GM08714 (cell line): Measurements from ENCODE around the gene RNLS.

Experiments
- H3K4me3 ChIP-seq: fragments of 200-500 bp; sonication (Bioruptor generic); 2 replicates; pipeline ENCODE4 v1.5.1; 2014; ENCODE audit warnings: mild to moderate bottlenecking, low read length, inconsistent platforms
- ZNF274 ChIP-seq: IDR thresholded peaks from 2 replicates; pipeline ENCODE4 v1.6.1; 2012; ENCODE audit warnings: mild to moderate bottlenecking, low read depth, low read length

The RNLS gene

GRCh38 chr10:88582411-88582805 lies 710 bp downstream of the RNLS start:
- H3K4me3 ChIP-seq: peak overlapping the region; percentile 57; the same call in 1 of the 2 replicates
- TF ChIP-seq ZNF274: no peak

GRCh38 chr10:88565072-88565471 lies 18.0 kb downstream of the RNLS start:
- H3K4me3 ChIP-seq: no peak overlapping the region
- no peak for TF ChIP-seq ZNF274

- no peak overlapping the region for H3K4me3 ChIP-seq
- TF ChIP-seq ZNF274: no peak
Observed at GRCh38 chr10:88562152-88562551, 21.0 kb downstream of the RNLS start.

- no peak for TF ChIP-seq ZNF274
- no peak overlapping the region for H3K4me3 ChIP-seq
Observed at GRCh38 chr10:88557658-88558057, 25.5 kb downstream of the RNLS start.

- no peak for TF ChIP-seq ZNF274
- H3K4me3 ChIP-seq: no peak overlapping the region
Observed at GRCh38 chr10:88557256-88557655, 25.9 kb downstream of the RNLS start.

- H3K4me3 ChIP-seq: no peak overlapping the region
- no peak for TF ChIP-seq ZNF274
Observed at GRCh38 chr10:88555190-88555908, 27.8 kb downstream of the RNLS start.

GRCh38 chr10:88553116-88553752 lies 29.9 kb downstream of the RNLS start:
- no peak for TF ChIP-seq ZNF274
- no peak overlapping the region for H3K4me3 ChIP-seq

GRCh38 chr10:88551246-88551645 lies 31.9 kb downstream of the RNLS start:
- no peak for TF ChIP-seq ZNF274
- H3K4me3 ChIP-seq: no peak overlapping the region

GRCh38 chr10:88546497-88546896 lies 36.6 kb downstream of the RNLS start:
- H3K4me3 ChIP-seq: no peak overlapping the region
- no peak for TF ChIP-seq ZNF274

- no peak for TF ChIP-seq ZNF274
- no peak overlapping the region for H3K4me3 ChIP-seq
Observed at GRCh38 chr10:88545359-88545758, 37.8 kb downstream of the RNLS start.

- no peak for TF ChIP-seq ZNF274
Observed at GRCh38 chr10:88544140-88544870, 38.8 kb downstream of the RNLS start.

GRCh38 chr10:88542522-88542921 lies 40.6 kb downstream of the RNLS start:
- no peak for TF ChIP-seq ZNF274
- no peak overlapping the region for H3K4me3 ChIP-seq

More at GRCh38 chr10:88544140-88544870, 38.8 kb downstream of the RNLS start:
- no peak overlapping the region for H3K4me3 ChIP-seq

- TF ChIP-seq ZNF274: no peak
- H3K4me3 ChIP-seq: no peak overlapping the region
Observed at GRCh38 chr10:88541116-88541626, 41.9 kb downstream of the RNLS start.

GRCh38 chr10:88540351-88540750 lies 42.8 kb downstream of the RNLS start:
- H3K4me3 ChIP-seq: no peak overlapping the region
- no peak for TF ChIP-seq ZNF274

- no peak overlapping the region for H3K4me3 ChIP-seq
- no peak for TF ChIP-seq ZNF274
Observed at GRCh38 chr10:88538048-88538447, 45.1 kb downstream of the RNLS start.

GRCh38 chr10:88537322-88537721 lies 45.8 kb downstream of the RNLS start:
- TF ChIP-seq ZNF274: no peak
- H3K4me3 ChIP-seq: no peak overlapping the region
